DOHH2 (cell line): ENCODE results near the gene SAE1.

Experiments
- H3F3A ChIP-seq: fragments of 200-600 bp; sonication (generic), shearing (Covaris generic); 2 replicates; pipeline ENCODE4 v1.6.0; 2016; ENCODE audit warnings: antibody characterized with exemption, mild to moderate bottlenecking; ENCODE audit not compliant: control insufficient read depth, insufficient read depth
- H3K27ac ChIP-seq: fragments of 200-600 bp; sonication (generic); 2 replicates; pipeline ENCODE4 v1.5.1; 2014; ENCODE audit warnings: low read depth, mild to moderate bottlenecking, low read length, moderate library complexity
- H3K27me3 ChIP-seq: fragments of 200-600 bp; sonication (generic); 2 replicates; pipeline ENCODE4 v1.6.1; 2014; ENCODE audit warnings: mild to moderate bottlenecking, low read length, mixed read lengths; ENCODE audit not compliant: control insufficient read depth
- H3K36me3 ChIP-seq: fragments of 200-600 bp; sonication (generic); 2 replicates; pipeline ENCODE4 v1.6.1; 2014; ENCODE audit warnings: mild to moderate bottlenecking, low read length, moderate library complexity, mixed read lengths; ENCODE audit not compliant: control insufficient read depth
- H3K4me1 ChIP-seq: fragments of 200-600 bp; sonication (generic); 2 replicates; pipeline ENCODE4 v1.6.1; 2014; ENCODE audit warnings: mild to moderate bottlenecking, low read length, mixed read lengths; ENCODE audit not compliant: control insufficient read depth
- H3K4me2 ChIP-seq: fragments of 200-600 bp; sonication (generic); 2 replicates; pipeline ENCODE4 v1.6.0; 2014; ENCODE audit warnings: mild to moderate bottlenecking, low read length, moderate library complexity
- H3K4me3 ChIP-seq: fragments of 200-600 bp; sonication (generic); 2 replicates; pipeline ENCODE4 v1.5.1; 2014; ENCODE audit warnings: mild to moderate bottlenecking, low read length, mixed read lengths
- H3K79me2 ChIP-seq: fragments of 200-600 bp; sonication (generic); 2 replicates; pipeline ENCODE4 v1.6.1; 2014; ENCODE audit warnings: mild to moderate bottlenecking, low read length, mixed read lengths; ENCODE audit not compliant: control insufficient read depth
- H3K9me2 ChIP-seq: fragments of 200-600 bp; sonication (generic); replicated peaks from 2 replicates; pipeline ENCODE4 v1.6.1; 2014; ENCODE audit warnings: mild to moderate bottlenecking, low read length, mixed read lengths; ENCODE audit not compliant: control insufficient read depth
- H3K9me3 ChIP-seq: fragments of 200-600 bp; sonication (generic); 2 replicates; pipeline ENCODE4 v1.6.1; 2014; ENCODE audit warnings: antibody characterized with exemption, low read length, mixed read lengths; ENCODE audit not compliant: control insufficient read depth, insufficient read depth
- H4K20me1 ChIP-seq: fragments of 200-600 bp; sonication (generic); 2 replicates; pipeline ENCODE4 v1.6.0; 2014; ENCODE audit warnings: low read depth, mild to moderate bottlenecking, antibody characterized with exemption, low read length, moderate library complexity; ENCODE audit not compliant: control insufficient read depth, insufficient read depth
- EZH2phosphoT487 ChIP-seq: fragments of 200-600 bp; sonication (generic); IDR thresholded peaks from 2 replicates; pipeline ENCODE4 v1.6.1; 2017; ENCODE audit warnings: borderline replicate concordance, mild to moderate bottlenecking, antibody characterized with exemption, low read length, moderate library complexity, mixed read lengths
- TF ChIP-seq, protein P1 (sequence below): fragments of 200-600 bp; sonication (generic); IDR thresholded peaks from one replicate; pipeline ENCODE4 v1.5.1; 2014; ENCODE audit warnings: antibody characterized with exemption, mild to moderate bottlenecking, low read depth, low read length; ENCODE audit not compliant: poor library complexity, severe bottlenecking

Gene SAE1

GRCh38 chr19:47124937-47125668 lies 5.5 kb upstream of the SAE1 start:
- H3K4me2 ChIP-seq, result no peak overlapping the region
- peaks cover 1% of the 10 kb centered on the region for H3K4me1 ChIP-seq
- no peaks in the 10 kb centered on the region for H3K9me3 ChIP-seq
- peaks cover 4% of the 10 kb centered on the region; the same call in 1 of the 2 replicates for H3K27me3 ChIP-seq
- H3K9me2 ChIP-seq, result no peaks in the 10 kb centered on the region
- H3F3A ChIP-seq, result no peaks in the 10 kb centered on the region
- H3K79me2 ChIP-seq, result no peaks in the 10 kb centered on the region
- no peak overlapping the region for H3K27ac ChIP-seq
- H4K20me1 ChIP-seq, result no peaks in the 10 kb centered on the region
- TF ChIP-seq EZH2phosphoT487, result no peak
- TF ChIP-seq, protein P1, sequence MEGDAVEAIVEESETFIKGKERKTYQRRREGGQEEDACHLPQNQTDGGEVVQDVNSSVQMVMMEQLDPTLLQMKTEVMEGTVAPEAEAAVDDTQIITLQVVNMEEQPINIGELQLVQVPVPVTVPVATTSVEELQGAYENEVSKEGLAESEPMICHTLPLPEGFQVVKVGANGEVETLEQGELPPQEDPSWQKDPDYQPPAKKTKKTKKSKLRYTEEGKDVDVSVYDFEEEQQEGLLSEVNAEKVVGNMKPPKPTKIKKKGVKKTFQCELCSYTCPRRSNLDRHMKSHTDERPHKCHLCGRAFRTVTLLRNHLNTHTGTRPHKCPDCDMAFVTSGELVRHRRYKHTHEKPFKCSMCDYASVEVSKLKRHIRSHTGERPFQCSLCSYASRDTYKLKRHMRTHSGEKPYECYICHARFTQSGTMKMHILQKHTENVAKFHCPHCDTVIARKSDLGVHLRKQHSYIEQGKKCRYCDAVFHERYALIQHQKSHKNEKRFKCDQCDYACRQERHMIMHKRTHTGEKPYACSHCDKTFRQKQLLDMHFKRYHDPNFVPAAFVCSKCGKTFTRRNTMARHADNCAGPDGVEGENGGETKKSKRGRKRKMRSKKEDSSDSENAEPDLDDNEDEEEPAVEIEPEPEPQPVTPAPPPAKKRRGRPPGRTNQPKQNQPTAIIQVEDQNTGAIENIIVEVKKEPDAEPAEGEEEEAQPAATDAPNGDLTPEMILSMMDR, result peak; percentile 70
- no peak overlapping the region for H3K4me3 ChIP-seq
- no peaks in the 10 kb centered on the region for H3K36me3 ChIP-seq

DNA sequence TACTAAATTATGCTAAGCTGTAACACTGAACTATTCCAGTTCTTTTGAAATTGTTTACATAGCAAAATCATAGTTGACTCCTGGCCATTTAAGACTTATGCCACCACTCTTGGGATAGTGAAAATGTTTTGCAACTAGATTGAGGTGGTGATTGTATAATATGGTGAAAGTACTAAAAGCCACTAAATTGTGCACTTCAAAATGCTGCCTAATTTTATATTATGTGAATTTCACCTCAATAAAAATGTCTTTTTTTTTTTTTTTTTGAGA lies 5.0 kb upstream of the SAE1 start:
- TF ChIP-seq EZH2phosphoT487, result no peak
- TF ChIP-seq, protein P1, result no peak
- H3K79me2 ChIP-seq, result no peaks in the 10 kb centered on the region
- H4K20me1 ChIP-seq, result no peaks in the 10 kb centered on the region
- H3K4me1 ChIP-seq, result peaks cover 6% of the 10 kb centered on the region
- H3K9me3 ChIP-seq, result no peaks in the 10 kb centered on the region
- peaks cover 4% of the 10 kb centered on the region; the same call in 1 of the 2 replicates for H3K27me3 ChIP-seq
- no peak overlapping the region for H3K4me2 ChIP-seq
- H3K27ac ChIP-seq, result no peak overlapping the region
- no peaks in the 10 kb centered on the region for H3K36me3 ChIP-seq
- H3K9me2 ChIP-seq, result no peaks in the 10 kb centered on the region
- H3F3A ChIP-seq, result no peaks in the 10 kb centered on the region
- no peak overlapping the region for H3K4me3 ChIP-seq

GRCh38 chr19:47129579-47129978 lies 1.1 kb upstream of the SAE1 start:
- Histone ChIP-seq H3K4me2 (no peak overlapping the region), H3K4me3 (no peak overlapping the region), H3K36me3 (peaks cover 37% of the 10 kb centered on the region), H3K27ac (no peak overlapping the region), H4K20me1 (peaks cover 22% of the 10 kb centered on the region), H3K27me3 (no peaks in the 10 kb centered on the region), H3K79me2 (peaks cover 39% of the 10 kb centered on the region), H3K9me3 (no peaks in the 10 kb centered on the region), H3F3A (no peaks in the 10 kb centered on the region), H3K4me1 (peaks cover 32% of the 10 kb centered on the region), H3K9me2 (no peaks in the 10 kb centered on the region)
- no peak for TF ChIP-seq EZH2phosphoT487

GRCh38 chr19:47130120-47130588 lies 481 bp upstream of the SAE1 start:
- Histone ChIP-seq H3K27ac (no peak overlapping the region), H3K9me3 (no peaks in the 10 kb centered on the region), H3K4me2 (peak overlapping the region; percentile 42), H3K4me3 (peak overlapping the region; percentile 92), H3K36me3 (peaks cover 43% of the 10 kb centered on the region), H4K20me1 (peaks cover 22% of the 10 kb centered on the region), H3K4me1 (peaks cover 34% of the 10 kb centered on the region), H3K27me3 (no peaks in the 10 kb centered on the region), H3K9me2 (no peaks in the 10 kb centered on the region), H3K79me2 (peaks cover 45% of the 10 kb centered on the region), H3F3A (no peaks in the 10 kb centered on the region)
- TF ChIP-seq, protein P1, result no peak
- TF ChIP-seq EZH2phosphoT487, result no peak
